ENCODE measurements around the gene ZNF391.

DNA sequence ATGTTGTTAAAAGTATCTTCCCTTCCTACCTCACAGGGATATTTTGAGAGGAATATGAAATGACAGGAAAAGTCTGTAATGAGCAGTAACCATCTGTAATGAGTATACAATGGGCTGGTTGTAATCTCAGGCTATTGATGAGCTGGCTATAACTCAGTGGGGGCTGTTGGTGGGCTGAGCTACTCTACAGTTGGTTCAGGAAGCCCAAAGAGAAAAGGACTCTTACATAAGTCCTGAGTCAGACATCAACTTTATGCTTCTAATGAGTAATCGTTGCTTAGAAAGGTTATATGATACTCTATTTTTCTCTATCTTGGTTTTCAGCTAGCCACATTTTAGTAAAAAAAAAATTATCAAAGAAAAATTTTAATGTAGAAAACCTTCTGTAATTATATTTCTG lies 26.4 kb downstream of the ZNF391 start:
- no peak for TF ChIP-seq POLR2A (IDR thresholded peaks at IDR 0.05)
- TF ChIP-seq POLR2AphosphoS5 (IDR thresholded peaks at IDR 0.05), result no peak
- TF ChIP-seq, protein P1, sequence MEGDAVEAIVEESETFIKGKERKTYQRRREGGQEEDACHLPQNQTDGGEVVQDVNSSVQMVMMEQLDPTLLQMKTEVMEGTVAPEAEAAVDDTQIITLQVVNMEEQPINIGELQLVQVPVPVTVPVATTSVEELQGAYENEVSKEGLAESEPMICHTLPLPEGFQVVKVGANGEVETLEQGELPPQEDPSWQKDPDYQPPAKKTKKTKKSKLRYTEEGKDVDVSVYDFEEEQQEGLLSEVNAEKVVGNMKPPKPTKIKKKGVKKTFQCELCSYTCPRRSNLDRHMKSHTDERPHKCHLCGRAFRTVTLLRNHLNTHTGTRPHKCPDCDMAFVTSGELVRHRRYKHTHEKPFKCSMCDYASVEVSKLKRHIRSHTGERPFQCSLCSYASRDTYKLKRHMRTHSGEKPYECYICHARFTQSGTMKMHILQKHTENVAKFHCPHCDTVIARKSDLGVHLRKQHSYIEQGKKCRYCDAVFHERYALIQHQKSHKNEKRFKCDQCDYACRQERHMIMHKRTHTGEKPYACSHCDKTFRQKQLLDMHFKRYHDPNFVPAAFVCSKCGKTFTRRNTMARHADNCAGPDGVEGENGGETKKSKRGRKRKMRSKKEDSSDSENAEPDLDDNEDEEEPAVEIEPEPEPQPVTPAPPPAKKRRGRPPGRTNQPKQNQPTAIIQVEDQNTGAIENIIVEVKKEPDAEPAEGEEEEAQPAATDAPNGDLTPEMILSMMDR (IDR thresholded peaks at IDR 0.05), result no peak

All from gastroesophageal sphincter (tissue), 3 donors.